ENCODE results near the gene NHLRC4.

Gene NHLRC4

DNA sequence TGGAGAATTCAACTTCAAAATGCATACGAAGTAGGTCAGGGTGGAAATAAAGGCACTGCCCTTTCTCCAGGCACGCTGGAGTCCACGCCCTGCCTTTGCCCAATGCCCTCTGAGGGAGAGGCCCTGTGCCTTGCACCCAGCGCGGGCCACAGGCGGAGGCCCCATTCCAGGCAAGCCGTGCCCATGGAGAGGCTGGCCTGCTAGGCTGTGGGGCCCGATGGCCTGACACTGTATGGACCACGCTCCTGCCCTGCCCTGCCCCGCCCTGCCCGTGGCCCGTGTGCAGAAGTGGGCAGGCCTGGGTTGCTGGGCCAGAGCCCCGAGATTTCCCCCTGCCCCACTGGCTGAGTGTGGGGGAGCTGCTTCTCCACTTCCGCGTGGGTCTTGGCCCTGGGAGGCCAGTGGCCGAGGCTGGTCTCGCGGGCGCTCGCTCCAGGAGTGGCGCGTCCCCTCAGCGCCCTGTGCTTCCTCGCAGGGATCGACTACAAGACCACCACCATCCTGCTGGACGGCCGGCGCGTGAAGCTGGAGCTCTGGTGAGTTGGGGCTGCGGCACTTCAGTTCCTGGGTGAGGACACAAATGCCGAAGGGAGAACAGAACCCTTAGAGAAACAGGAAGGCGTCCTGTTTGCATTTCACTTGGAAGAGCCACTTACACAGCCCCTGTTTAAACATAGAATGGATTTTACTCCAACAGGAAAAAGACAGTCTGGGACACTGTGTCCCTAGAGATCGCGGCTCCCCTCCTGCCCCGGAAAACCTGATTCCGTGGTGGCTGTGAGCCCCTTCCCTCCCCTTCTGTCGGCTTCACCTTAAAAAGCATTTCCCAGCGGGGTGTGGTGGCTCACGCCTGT, 50.2 kb downstream of the NHLRC4 start:
- Histone ChIP-seq H3K9me3 (ENCODE audit: control insufficient read depth, low read length) (no peaks in the 10 kb centered on the region), H3K4me3 (ENCODE audit: extremely low read depth, insufficient read depth, low read length, poor library complexity, severe bottlenecking) (no peak overlapping the region), H3K36me3 (ENCODE audit: control insufficient read depth, insufficient read depth, low read length) (peaks cover 10% of the 10 kb centered on the region), H3K4me1 (ENCODE audit: control insufficient read depth, insufficient read depth, low read length, poor library complexity, severe bottlenecking) (peaks cover 6% of the 10 kb centered on the region), H3K27ac (ENCODE audit: low read depth, low read length, severe bottlenecking) (no peak overlapping the region)
- WGBS, 2 experiments (ENCODE audit: insufficient coverage in 2 of 2) = 95 to 96% methylated on average over 35 to 38 of the region's 39 CpGs

DNA sequence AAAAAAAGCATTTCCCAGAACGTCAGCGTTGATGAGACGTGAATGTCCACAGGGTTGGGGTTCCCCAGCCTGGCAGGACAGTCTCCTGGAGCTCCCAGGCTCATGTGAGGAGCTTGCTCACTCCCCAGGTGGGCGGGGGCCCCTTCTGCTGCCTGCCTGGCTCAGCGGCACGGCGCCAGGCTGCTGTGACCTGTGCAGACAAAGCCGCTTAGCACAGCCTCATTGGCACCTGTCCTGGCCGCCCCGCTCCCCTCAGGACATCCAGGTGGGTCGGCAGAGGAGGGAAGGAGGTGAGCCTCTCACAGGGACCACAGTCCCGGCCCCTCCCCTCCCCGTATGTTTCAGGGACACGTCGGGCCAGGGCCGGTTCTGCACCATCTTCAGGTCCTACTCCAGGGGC, 51.0 kb downstream of the NHLRC4 start:
- Histone ChIP-seq H3K36me3 (ENCODE audit: control insufficient read depth, insufficient read depth, low read length) (peaks cover 10% of the 10 kb centered on the region), H3K4me3 (ENCODE audit: extremely low read depth, insufficient read depth, low read length, poor library complexity, severe bottlenecking) (no peak overlapping the region), H3K4me1 (ENCODE audit: control insufficient read depth, insufficient read depth, low read length, poor library complexity, severe bottlenecking) (peaks cover 11% of the 10 kb centered on the region), H3K9me3 (ENCODE audit: control insufficient read depth, low read length) (no peaks in the 10 kb centered on the region), H3K27ac (ENCODE audit: low read depth, low read length, severe bottlenecking) (no peak overlapping the region)
- 90 to 96% methylated on average over 7 to 16 of the region's 16 CpGs for WGBS, 2 experiments (ENCODE audit: insufficient coverage in 2 of 2)

Measured in mesodermal cell (in vitro differentiated cells).